Osteocyte (in vitro differentiated cells): ENCODE measurements around the gene CEP85L. TPM values are rescaled to one million over a fixed set of nuclear protein-coding genes. Genes with fewer than 3 reads are reported as not detected.

ENCODE experiments used
- DNase-seq: peaks from one replicate; pipeline ENCODE4 v3.0.0; 2021; ENCODE audit warnings: mixed read lengths; ENCODE audit not compliant: unreplicated experiment; ENCODE audit errors: extremely low spot score
- H3K27ac Mint-ChIP-seq: one replicate; pipeline ENCODE4 v1.8.0; 2021; ENCODE audit warnings: mild to moderate bottlenecking, mixed read lengths; ENCODE audit not compliant: unreplicated experiment
- H3K27me3 Mint-ChIP-seq: one replicate; pipeline ENCODE4 v1.8.0; 2021; ENCODE audit warnings: mixed read lengths; ENCODE audit not compliant: unreplicated experiment
- H3K36me3 Mint-ChIP-seq: one replicate; pipeline ENCODE4 v1.8.0; 2021; ENCODE audit warnings: mixed read lengths; ENCODE audit not compliant: unreplicated experiment
- H3K4me1 Mint-ChIP-seq: one replicate; pipeline ENCODE4 v1.8.0; 2021; ENCODE audit warnings: mixed read lengths; ENCODE audit not compliant: unreplicated experiment
- H3K4me3 Mint-ChIP-seq: one replicate; pipeline ENCODE4 v1.8.0; 2021; ENCODE audit warnings: mild to moderate bottlenecking, moderate library complexity, mixed read lengths; ENCODE audit not compliant: unreplicated experiment
- H3K9me3 Mint-ChIP-seq: one replicate; pipeline ENCODE4 v1.8.0; 2021; ENCODE audit warnings: mixed read lengths; ENCODE audit not compliant: unreplicated experiment
- total RNA-seq: library from RNA; stranded (reverse); gene quantifications from 2 replicates; pipeline ENCODE4 v1.2.1, GENCODE V29; 2021
- TF ChIP-seq, protein P1 (sequence below): fragments of 200-600 bp; sonication (generic); IDR thresholded peaks from 2 replicates; pipeline ENCODE4 v1.5.0; 2021; ENCODE audit warnings: antibody characterized with exemption, mild to moderate bottlenecking, moderate library complexity

CEP85L gene
- total RNA-seq, 1 donor from 2014 or later = 10.4 TPM

DNA sequence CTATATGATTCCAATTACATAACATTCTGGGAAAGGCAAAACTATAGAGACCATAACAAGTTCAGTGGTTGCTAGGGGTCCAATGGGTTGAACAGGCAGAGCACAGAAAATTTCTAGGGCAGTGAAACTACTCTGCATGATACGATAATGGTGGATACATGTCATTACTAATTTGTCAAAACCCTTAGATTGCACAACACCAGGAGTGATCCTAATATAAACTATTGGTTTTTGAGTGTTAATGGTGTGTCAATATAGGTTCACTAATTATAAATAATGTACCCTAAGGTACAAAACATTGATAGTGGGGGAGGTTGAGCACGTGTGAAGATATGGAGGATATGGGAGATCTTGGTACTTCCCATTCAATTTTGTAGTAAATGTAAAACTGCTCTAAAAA is 145.7 kb downstream of the CEP85L start:
- no peak overlapping the region for H3K4me3 Mint-ChIP-seq

GRCh38 chr6:118504611-118505010 is 146.8 kb downstream of the CEP85L start:
- H3K4me1 Mint-ChIP-seq = peaks cover 3% of the 10 kb centered on the region
- H3K4me3 Mint-ChIP-seq = no peak overlapping the region
- peaks cover 23% of the 10 kb centered on the region for H3K36me3 Mint-ChIP-seq
- TF ChIP-seq, protein P1, sequence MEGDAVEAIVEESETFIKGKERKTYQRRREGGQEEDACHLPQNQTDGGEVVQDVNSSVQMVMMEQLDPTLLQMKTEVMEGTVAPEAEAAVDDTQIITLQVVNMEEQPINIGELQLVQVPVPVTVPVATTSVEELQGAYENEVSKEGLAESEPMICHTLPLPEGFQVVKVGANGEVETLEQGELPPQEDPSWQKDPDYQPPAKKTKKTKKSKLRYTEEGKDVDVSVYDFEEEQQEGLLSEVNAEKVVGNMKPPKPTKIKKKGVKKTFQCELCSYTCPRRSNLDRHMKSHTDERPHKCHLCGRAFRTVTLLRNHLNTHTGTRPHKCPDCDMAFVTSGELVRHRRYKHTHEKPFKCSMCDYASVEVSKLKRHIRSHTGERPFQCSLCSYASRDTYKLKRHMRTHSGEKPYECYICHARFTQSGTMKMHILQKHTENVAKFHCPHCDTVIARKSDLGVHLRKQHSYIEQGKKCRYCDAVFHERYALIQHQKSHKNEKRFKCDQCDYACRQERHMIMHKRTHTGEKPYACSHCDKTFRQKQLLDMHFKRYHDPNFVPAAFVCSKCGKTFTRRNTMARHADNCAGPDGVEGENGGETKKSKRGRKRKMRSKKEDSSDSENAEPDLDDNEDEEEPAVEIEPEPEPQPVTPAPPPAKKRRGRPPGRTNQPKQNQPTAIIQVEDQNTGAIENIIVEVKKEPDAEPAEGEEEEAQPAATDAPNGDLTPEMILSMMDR = no peak
- no peak for DNase-seq
- no peak overlapping the region for H3K27ac Mint-ChIP-seq
- no peaks in the 10 kb centered on the region for H3K27me3 Mint-ChIP-seq
- H3K9me3 Mint-ChIP-seq = peaks cover 3% of the 10 kb centered on the region

More for the DNA sequence above, 145.7 kb downstream of the CEP85L start:
- Mint-ChIP-seq H3K27me3 (no peaks in the 10 kb centered on the region), H3K4me1 (peaks cover 3% of the 10 kb centered on the region), H3K27ac (no peak overlapping the region), H3K9me3 (peaks cover under 1% of the 10 kb centered on the region), H3K36me3 (peaks cover 21% of the 10 kb centered on the region)
- DNase-seq = no peak
- TF ChIP-seq, protein P1 = no peak

GRCh38 chr6:118502169-118502568 is 149.2 kb downstream of the CEP85L start:
- no peak for DNase-seq
- Mint-ChIP-seq H3K27ac (no peak overlapping the region), H3K4me3 (no peak overlapping the region), H3K9me3 (peaks cover 3% of the 10 kb centered on the region), H3K36me3 (peaks cover 23% of the 10 kb centered on the region), H3K4me1 (peaks cover 3% of the 10 kb centered on the region), H3K27me3 (no peaks in the 10 kb centered on the region)
- TF ChIP-seq, protein P1 = no peak

DNA sequence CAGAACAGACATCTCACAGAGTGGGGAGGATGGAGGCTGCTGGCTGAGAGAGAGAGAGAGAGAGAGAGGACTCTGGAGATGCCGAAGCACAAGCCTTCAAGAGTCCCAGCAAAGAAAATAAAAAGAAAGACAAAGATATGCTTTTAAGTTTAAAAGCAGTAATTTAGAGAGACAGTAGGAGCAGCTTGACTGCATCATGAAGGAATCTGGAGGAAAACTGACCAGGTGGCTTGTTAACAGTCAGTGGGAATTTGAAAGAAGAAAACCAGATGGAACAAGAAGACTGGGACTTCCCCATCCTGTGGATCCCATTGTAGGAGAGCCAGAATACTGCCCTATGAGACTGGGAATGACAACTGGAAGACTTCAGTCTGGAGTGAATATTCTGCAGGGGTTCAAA is 149.6 kb downstream of the CEP85L start:
- DNase-seq = no peak
- Mint-ChIP-seq H3K27ac (no peak overlapping the region), H3K27me3 (no peaks in the 10 kb centered on the region), H3K9me3 (peaks cover 3% of the 10 kb centered on the region), H3K4me1 (peaks cover 1% of the 10 kb centered on the region), H3K36me3 (peaks cover 23% of the 10 kb centered on the region), H3K4me3 (no peak overlapping the region)
- TF ChIP-seq, protein P1 = no peak

DNA sequence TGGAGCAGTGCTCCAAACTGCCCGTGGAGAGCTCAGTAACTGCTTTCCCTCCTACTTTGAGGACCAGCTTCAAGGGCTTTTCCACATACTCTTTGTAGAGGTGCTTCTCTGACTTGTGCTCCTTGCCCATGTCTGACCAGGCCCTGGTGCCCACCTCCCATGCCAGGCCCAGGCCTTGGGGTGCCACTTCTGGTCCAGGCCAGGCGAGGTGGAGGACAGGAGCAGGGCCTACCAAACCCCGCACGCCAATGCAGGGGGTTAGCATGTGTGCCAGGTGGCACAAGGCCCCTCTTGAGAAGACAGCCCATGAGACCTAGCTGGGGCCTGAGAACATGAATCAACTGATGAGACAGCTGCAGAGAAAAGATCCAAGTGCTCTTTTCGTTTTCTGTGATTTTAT is 150.3 kb downstream of the CEP85L start:
- H3K4me1 Mint-ChIP-seq = no peaks in the 10 kb centered on the region
- peaks cover 23% of the 10 kb centered on the region for H3K36me3 Mint-ChIP-seq
- DNase-seq = no peak
- H3K27ac Mint-ChIP-seq = no peak overlapping the region
- no peak overlapping the region for H3K4me3 Mint-ChIP-seq
- TF ChIP-seq, protein P1 = no peak
- peaks cover 3% of the 10 kb centered on the region for H3K9me3 Mint-ChIP-seq
- H3K27me3 Mint-ChIP-seq = no peaks in the 10 kb centered on the region
